Measurements from ENCODE around the gene SPEG. TPM values are rescaled to one million over a fixed set of nuclear protein-coding genes. Genes with fewer than 3 reads are reported as not detected.
A peak's percentile ranks its signal among the peaks of the same experiment; 100 is the strongest.
"Not testable (repeated sequence)": the region's sequence is repeated elsewhere in the genome, so short reads cannot be mapped to it uniquely, and the experiment has no call there.

SPEG gene
- total RNA-seq, 2 donors from 2014 or later = 0.79 to 1.7 TPM

- Mint-ChIP-seq H3K4me1 (peaks cover 10% of the 10 kb centered on the region), H3K9me3 (no peaks in the 10 kb centered on the region), H3K27me3 (no peaks in the 10 kb centered on the region), H3K36me3 (ENCODE audit: low read depth) (no peaks in the 10 kb centered on the region), H3K4me3 (no peak overlapping the region), H3K27ac (no peak overlapping the region)
- no peak for ATAC-seq (replicated peaks)
These were observed 34.7 kb upstream of the SPEG start for GRCh38 chr2:219399716-219400478.

DNA sequence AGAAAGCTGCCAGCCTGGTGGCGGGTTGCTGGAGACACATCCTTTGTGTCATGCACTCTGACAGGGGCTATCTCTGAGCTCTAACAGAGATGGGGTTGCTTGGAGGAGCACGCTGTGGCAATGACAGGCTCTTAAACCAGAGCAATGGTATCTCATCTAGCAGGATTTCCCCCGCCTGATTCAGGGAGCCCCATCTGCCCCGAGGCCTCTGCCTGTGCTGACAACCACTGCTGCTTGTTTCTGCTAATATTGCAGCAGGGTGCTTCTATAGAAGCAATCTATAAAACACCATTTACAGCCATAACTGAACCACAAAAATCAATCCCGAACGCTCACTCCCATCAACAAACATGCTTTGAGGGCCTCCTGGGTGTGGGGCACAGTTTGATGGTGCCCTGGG lies 34.1 kb upstream of the SPEG start:
- Mint-ChIP-seq H3K27ac (no peak overlapping the region), H3K36me3 (ENCODE audit: low read depth) (no peaks in the 10 kb centered on the region), H3K4me3 (no peak overlapping the region), H3K27me3 (no peaks in the 10 kb centered on the region), H3K4me1 (peaks cover 10% of the 10 kb centered on the region), H3K9me3 (no peaks in the 10 kb centered on the region)
- no peak for ATAC-seq (replicated peaks)

DNA sequence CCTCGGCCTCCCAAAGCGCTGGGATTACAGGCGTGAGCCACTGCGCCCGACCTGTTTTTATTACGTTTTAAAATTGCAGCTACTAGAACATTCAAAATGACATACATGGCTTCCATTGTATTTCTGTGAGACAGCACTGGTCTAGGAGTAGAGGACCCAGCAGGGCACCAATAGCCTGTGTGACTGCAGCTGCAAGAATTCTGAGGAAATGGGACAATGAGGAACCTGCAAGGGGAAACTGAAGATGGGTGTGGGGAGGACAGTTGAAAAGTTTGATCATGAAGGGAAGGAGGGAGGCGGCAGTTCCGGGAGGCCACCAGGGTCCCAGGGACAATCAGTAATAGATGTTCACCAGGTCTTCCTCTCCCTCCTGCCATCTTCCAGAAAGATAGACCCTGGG lies 33.0 kb upstream of the SPEG start:
- no peaks in the 10 kb centered on the region for H3K27me3 Mint-ChIP-seq
- H3K4me1 Mint-ChIP-seq = peaks cover 10% of the 10 kb centered on the region
- no peaks in the 10 kb centered on the region for H3K36me3 Mint-ChIP-seq (ENCODE audit: low read depth)
- no peak overlapping the region for H3K4me3 Mint-ChIP-seq
- H3K27ac Mint-ChIP-seq = no peak overlapping the region
- ATAC-seq (replicated peaks) = no peak
- no peaks in the 10 kb centered on the region for H3K9me3 Mint-ChIP-seq

GRCh38 chr2:219402665-219403515 lies 31.8 kb upstream of the SPEG start:
- peak; percentile 83 for ATAC-seq (replicated peaks)
- Mint-ChIP-seq H3K4me3 (no peak overlapping the region), H3K27me3 (peaks cover under 1% of the 10 kb centered on the region), H3K9me3 (no peaks in the 10 kb centered on the region), H3K4me1 (no peaks in the 10 kb centered on the region), H3K36me3 (ENCODE audit: low read depth) (no peaks in the 10 kb centered on the region), H3K27ac (no peak overlapping the region)

DNA sequence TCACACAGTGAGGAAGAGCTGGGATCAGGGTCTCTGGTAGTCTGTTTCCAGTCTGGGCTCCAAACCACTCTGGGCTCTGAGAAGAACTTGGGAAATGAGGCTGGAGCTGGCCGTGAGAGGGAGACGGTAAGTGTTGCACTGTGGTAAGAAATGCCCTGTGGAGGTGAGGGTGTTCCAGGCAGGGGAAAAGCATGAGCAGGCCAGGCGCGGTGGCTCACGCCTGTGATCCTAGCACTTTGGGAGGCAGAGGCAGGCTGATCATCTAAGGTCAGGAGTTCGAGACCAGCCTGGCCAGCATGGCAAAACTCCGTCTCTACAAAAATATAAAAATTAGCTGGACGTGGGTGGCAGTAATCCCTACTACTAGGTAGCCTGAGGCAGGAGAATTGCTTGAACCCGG lies 30.8 kb upstream of the SPEG start:
- no peaks in the 10 kb centered on the region for H3K36me3 Mint-ChIP-seq (ENCODE audit: low read depth)
- H3K27ac Mint-ChIP-seq = no peak overlapping the region
- H3K27me3 Mint-ChIP-seq = peaks cover 4% of the 10 kb centered on the region
- H3K9me3 Mint-ChIP-seq = no peaks in the 10 kb centered on the region
- no peak for ATAC-seq (replicated peaks)
- no peaks in the 10 kb centered on the region for H3K4me1 Mint-ChIP-seq
- H3K4me3 Mint-ChIP-seq = no peak overlapping the region

- Mint-ChIP-seq H3K4me1 (no peaks in the 10 kb centered on the region), H3K36me3 (ENCODE audit: low read depth) (no peaks in the 10 kb centered on the region), H3K9me3 (no peaks in the 10 kb centered on the region), H3K4me3 (no peak overlapping the region), H3K27ac (no peak overlapping the region), H3K27me3 (peaks cover 4% of the 10 kb centered on the region)
- ATAC-seq (replicated peaks) = no peak
These were observed 30.2 kb upstream of the SPEG start for GRCh38 chr2:219404291-219404910.

DNA sequence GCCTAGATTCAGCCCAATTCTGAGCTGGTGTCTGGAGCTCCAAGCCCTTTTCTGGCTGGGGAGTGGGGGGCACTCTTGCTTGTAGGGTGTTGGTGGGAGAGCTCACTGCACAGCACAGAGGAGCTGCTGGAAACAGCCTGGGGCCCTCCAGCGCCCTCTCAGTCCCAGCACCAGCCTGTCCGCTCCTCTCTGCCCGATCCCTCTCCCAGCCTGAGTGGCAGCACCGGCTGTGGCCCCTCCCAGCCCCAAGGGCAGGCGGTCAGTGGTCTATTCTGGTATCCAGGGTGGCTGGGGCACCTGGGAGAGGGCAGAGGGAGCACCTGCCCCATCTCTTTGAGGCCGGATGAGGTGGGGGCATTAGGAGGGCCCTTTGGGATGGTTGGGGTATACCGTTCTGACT lies 29.7 kb upstream of the SPEG start:
- H3K36me3 Mint-ChIP-seq (ENCODE audit: low read depth) = no peaks in the 10 kb centered on the region

DNA sequence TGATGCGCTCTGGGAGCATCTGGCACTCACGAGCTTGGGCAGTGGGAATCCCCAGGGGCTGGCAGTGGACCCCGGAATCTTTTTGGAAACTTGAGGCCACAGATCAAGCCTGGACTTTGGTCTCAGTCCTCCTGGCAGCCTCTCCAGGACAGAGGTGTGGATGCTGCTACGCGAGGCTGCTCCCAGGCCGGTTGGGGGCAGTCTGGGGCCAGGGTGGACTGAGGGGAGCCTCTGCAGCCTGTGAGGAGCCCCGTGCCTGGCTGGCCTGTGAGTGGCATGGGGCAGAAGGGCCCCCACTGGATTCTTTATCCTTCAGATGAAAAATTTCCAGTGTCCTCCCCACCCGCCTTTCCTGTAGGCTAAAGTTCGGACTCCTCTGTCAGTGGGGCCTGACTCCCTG lies 29.2 kb upstream of the SPEG start:
- ATAC-seq (replicated peaks) = no peak
- Mint-ChIP-seq H3K4me3 (no peak overlapping the region), H3K27ac (no peak overlapping the region), H3K27me3 (peaks cover 8% of the 10 kb centered on the region), H3K9me3 (no peaks in the 10 kb centered on the region), H3K36me3 (ENCODE audit: low read depth) (no peaks in the 10 kb centered on the region), H3K4me1 (no peaks in the 10 kb centered on the region)

More for the DNA sequence above, 29.7 kb upstream of the SPEG start:
- Mint-ChIP-seq H3K27me3 (peaks cover 8% of the 10 kb centered on the region), H3K9me3 (no peaks in the 10 kb centered on the region), H3K27ac (no peak overlapping the region), H3K4me1 (no peaks in the 10 kb centered on the region), H3K4me3 (no peak overlapping the region)
- ATAC-seq (replicated peaks) = no peak

- H3K4me3 Mint-ChIP-seq = no peak overlapping the region
- no peaks in the 10 kb centered on the region for H3K9me3 Mint-ChIP-seq
- H3K27ac Mint-ChIP-seq = no peak overlapping the region
- ATAC-seq (replicated peaks) = no peak
- no peaks in the 10 kb centered on the region for H3K4me1 Mint-ChIP-seq
- H3K27me3 Mint-ChIP-seq = peaks cover 8% of the 10 kb centered on the region
- H3K36me3 Mint-ChIP-seq (ENCODE audit: low read depth) = no peaks in the 10 kb centered on the region
These were observed 28.4 kb upstream of the SPEG start for GRCh38 chr2:219405958-219406860.

DNA sequence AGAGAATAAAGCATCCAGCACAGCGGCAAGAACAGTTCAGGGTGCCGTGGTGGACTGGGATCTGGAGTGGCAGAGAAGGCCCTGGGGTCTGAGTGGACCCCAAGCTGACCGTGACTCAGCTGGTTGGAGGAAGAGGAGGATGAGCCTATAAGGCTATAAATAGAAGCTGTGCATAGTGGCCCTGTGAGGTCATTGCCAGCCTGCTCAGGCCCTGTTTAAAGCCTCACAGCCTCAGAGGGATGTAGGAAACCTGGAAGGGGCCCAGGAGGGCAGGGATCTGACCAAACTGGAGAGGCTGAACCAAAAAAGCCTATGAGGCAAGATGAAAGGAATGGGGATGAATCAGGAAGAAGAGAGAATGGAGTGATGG lies 27.8 kb upstream of the SPEG start:
- Mint-ChIP-seq H3K4me3 (no peak overlapping the region), H3K27me3 (peaks cover 8% of the 10 kb centered on the region), H3K27ac (no peak overlapping the region), H3K4me1 (no peaks in the 10 kb centered on the region), H3K9me3 (no peaks in the 10 kb centered on the region), H3K36me3 (ENCODE audit: low read depth) (no peaks in the 10 kb centered on the region)
- ATAC-seq (replicated peaks) = no peak

DNA sequence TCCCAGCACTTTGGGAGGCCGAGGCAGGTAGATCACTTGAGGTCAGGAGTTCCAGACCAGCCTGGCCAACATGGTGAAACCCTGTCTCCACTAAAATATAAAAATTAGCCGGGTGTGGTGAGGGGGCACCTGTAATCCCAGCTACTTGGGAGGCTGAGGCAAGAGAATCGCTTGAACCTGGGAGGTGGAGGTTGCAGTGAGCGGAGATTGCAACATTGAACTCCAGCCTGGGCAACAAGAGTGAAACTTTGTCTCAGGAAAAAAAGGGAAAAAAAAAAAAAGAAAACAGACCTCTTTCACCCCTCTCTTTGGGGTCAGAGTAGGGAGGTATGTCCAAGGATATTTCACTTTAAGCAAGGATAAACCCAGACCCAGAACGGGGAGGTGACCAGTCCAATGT lies 27.3 kb upstream of the SPEG start:
- H3K4me3 Mint-ChIP-seq; H3K4me1 Mint-ChIP-seq; ATAC-seq (replicated peaks); H3K27me3 Mint-ChIP-seq; H3K36me3 Mint-ChIP-seq (ENCODE audit: low read depth); H3K27ac Mint-ChIP-seq; H3K9me3 Mint-ChIP-seq: not testable (repeated sequence)

DNA sequence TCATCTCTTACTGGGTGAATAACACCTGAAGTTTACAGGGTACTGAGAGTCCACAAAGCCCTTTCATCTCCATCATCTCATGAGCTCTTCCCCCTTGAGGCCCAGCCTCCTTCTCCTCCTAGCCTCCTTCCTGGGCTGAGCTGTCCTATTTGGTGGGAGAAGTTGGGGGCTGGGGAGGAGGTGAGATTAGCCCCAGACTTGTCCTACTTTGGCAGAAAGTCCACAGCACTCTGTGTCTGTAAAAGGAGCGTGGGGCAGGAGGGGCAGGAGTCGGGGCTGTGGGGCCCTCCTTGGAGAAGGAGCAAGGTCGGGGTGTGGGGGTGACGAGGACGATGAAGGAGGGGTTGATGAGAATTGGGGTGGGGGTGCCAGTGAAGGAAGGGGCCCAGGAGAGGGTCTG lies 26.4 kb upstream of the SPEG start:
- H3K27ac Mint-ChIP-seq = no peak overlapping the region
- H3K36me3 Mint-ChIP-seq (ENCODE audit: low read depth) = no peaks in the 10 kb centered on the region
- no peaks in the 10 kb centered on the region for H3K9me3 Mint-ChIP-seq
- H3K4me3 Mint-ChIP-seq = no peak overlapping the region
- H3K27me3 Mint-ChIP-seq = peaks cover 11% of the 10 kb centered on the region
- H3K4me1 Mint-ChIP-seq = no peaks in the 10 kb centered on the region
- no peak for ATAC-seq (replicated peaks)

DNA sequence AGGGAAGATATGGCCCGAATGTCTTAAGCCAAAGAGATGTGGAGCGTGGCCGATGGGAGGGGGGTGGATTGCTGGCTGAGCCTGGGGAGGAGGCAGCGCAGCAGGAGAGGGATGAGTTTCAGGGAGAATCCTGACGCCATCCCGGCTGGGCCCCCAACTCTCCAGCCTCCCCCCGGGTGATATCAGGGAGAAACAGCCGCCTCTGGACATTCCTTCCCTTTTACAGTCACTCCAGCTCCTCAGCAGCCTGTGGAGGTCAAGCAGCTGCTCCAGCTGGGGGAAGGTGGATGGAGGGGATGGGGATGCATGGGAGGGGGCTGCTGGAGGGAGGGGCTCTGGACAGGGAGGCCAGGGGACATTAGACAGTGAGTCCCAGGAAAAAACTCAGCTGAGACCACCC lies 26.0 kb upstream of the SPEG start:
- Mint-ChIP-seq H3K9me3 (no peaks in the 10 kb centered on the region), H3K4me3 (no peak overlapping the region), H3K27ac (no peak overlapping the region), H3K4me1 (no peaks in the 10 kb centered on the region), H3K27me3 (peaks cover 11% of the 10 kb centered on the region), H3K36me3 (ENCODE audit: low read depth) (no peaks in the 10 kb centered on the region)
- no peak for ATAC-seq (replicated peaks)

GRCh38 chr2:219409619-219410018 lies 25.0 kb upstream of the SPEG start:
- Mint-ChIP-seq H3K9me3 (no peaks in the 10 kb centered on the region), H3K27ac (no peak overlapping the region), H3K36me3 (ENCODE audit: low read depth) (no peaks in the 10 kb centered on the region), H3K27me3 (peaks cover 11% of the 10 kb centered on the region), H3K4me3 (no peak overlapping the region), H3K4me1 (no peaks in the 10 kb centered on the region)
- no peak for ATAC-seq (replicated peaks)
